Measurements from ENCODE around the gene RANBP9.

RANBP9 gene

DNA sequence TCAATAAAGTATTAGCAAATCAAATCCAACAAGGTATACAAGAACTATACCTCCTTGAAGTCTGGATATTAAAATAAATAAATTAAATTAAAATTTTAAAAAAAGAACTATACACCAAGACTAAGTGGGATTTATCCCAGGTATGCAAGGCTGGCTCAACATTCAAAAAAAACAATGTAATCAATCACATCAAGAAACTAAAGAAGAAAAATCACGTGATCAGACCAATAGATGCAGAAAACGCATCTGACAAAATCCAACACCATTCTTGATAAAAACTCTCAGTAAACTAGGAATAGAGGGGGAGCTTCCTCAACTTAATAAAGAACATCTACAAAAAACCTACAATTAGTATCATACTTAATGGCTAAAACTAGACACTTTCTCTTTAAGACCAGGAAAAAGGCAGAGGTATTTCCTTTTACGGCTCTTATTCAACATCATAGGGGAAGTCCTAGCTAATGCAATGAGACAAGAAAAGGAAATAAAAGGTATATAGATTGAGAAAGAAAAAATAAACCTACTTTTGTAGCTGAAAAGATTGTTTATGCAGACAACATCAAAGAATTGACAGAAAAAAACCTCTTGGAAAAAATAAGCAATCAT, 35.0 kb downstream of the RANBP9 start:
- TF ChIP-seq MYC (IDR thresholded peaks at IDR 0.05; ENCODE audit: low read depth, low read length) = no peak
- TF ChIP-seq POLR2A (IDR thresholded peaks at IDR 0.05; ENCODE audit: extremely low read depth, insufficient read length) = no peak
- TF ChIP-seq, protein P1, sequence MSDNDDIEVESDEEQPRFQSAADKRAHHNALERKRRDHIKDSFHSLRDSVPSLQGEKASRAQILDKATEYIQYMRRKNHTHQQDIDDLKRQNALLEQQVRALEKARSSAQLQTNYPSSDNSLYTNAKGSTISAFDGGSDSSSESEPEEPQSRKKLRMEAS (IDR thresholded peaks at IDR 0.05; ENCODE audit: low read depth, low read length) = no peak
- TF ChIP-seq, protein P2, sequence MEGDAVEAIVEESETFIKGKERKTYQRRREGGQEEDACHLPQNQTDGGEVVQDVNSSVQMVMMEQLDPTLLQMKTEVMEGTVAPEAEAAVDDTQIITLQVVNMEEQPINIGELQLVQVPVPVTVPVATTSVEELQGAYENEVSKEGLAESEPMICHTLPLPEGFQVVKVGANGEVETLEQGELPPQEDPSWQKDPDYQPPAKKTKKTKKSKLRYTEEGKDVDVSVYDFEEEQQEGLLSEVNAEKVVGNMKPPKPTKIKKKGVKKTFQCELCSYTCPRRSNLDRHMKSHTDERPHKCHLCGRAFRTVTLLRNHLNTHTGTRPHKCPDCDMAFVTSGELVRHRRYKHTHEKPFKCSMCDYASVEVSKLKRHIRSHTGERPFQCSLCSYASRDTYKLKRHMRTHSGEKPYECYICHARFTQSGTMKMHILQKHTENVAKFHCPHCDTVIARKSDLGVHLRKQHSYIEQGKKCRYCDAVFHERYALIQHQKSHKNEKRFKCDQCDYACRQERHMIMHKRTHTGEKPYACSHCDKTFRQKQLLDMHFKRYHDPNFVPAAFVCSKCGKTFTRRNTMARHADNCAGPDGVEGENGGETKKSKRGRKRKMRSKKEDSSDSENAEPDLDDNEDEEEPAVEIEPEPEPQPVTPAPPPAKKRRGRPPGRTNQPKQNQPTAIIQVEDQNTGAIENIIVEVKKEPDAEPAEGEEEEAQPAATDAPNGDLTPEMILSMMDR (IDR thresholded peaks at IDR 0.05; ENCODE audit: low read depth, low read length) = no peak
- no peak for DNase-seq (ENCODE audit: low read depth)

DNA sequence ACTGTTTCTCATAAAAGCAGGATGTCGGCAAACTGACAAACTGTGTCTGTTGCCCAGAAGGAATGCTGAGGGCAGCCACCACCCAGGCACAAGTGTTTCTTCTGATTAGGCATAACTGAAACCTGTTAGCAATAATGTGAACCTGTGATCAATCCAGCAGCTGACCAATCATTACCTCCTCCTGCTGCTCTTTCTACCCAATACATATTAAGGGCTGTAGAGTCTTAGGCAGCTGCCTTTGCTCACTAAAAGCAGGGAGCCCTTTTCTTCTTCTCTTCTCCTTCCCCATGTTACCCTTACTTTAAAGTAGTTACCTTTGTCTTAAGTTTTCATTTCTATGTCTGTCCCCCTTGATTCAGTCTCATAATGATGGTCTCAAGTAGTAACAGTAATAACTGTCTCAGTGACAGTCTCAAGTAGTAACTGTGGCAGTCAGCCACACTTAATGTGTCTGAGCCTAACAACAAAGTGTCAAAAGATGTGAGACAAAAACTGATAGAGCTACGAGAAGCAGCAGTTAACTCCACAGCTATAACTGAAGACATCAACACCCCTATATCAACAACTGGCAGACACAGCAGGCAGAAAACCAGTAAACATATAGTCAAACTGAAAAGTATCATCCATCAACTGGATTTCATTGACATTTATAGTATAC, 37.0 kb downstream of the RANBP9 start:
- no peak for DNase-seq (ENCODE audit: low read depth)
- TF ChIP-seq MYC (IDR thresholded peaks at IDR 0.05; ENCODE audit: low read depth, low read length) = no peak
- no peak for TF ChIP-seq POLR2A (IDR thresholded peaks at IDR 0.05; ENCODE audit: extremely low read depth, insufficient read length)
- TF ChIP-seq, protein P1 (IDR thresholded peaks at IDR 0.05; ENCODE audit: low read depth, low read length) = no peak
- TF ChIP-seq, protein P2 (IDR thresholded peaks at IDR 0.05; ENCODE audit: low read depth, low read length) = no peak
- H3K4me3 ChIP-seq (ENCODE audit: low read depth, low read length) = no peak overlapping the region

More for the DNA sequence above, 35.0 kb downstream of the RANBP9 start:
- H3K4me3 ChIP-seq (ENCODE audit: low read depth, low read length) = no peak overlapping the region

DNA sequence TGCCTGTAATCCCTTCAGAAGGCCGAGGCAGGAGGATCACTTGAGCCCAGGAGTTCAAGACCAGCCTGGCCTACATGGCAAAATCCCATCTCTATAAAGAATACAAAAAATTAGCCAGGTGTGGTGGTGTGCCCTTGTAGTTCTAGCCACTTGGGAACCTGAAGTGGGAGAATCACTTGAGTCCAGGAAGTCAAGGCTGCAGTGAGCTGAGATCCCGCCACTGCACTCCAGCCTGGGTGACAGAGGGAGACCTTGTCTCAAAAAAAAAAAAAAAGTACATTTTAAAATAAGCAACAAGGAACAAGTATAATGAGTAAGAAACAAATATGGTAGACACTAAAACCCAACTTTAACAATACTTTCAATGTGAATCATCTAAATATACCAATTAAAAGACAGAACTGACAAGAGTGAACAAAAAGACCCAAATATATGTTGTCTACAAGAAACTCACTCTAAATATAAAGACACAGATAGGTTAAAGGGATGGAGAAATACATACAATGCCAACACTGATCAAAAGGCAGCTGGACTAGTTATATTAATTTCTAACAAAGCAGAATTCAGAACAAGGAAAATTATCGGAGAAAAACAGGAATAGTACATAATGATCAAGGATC, 37.7 kb downstream of the RANBP9 start:
- no peak overlapping the region for H3K4me3 ChIP-seq (ENCODE audit: low read depth, low read length)
- no peak for DNase-seq (ENCODE audit: low read depth)
- TF ChIP-seq MYC (IDR thresholded peaks at IDR 0.05; ENCODE audit: low read depth, low read length) (no peak), POLR2A (IDR thresholded peaks at IDR 0.05; ENCODE audit: extremely low read depth, insufficient read length) (no peak)
- TF ChIP-seq, protein P1 (IDR thresholded peaks at IDR 0.05; ENCODE audit: low read depth, low read length) = no peak
- TF ChIP-seq, protein P2 (IDR thresholded peaks at IDR 0.05; ENCODE audit: low read depth, low read length) = no peak

DNA sequence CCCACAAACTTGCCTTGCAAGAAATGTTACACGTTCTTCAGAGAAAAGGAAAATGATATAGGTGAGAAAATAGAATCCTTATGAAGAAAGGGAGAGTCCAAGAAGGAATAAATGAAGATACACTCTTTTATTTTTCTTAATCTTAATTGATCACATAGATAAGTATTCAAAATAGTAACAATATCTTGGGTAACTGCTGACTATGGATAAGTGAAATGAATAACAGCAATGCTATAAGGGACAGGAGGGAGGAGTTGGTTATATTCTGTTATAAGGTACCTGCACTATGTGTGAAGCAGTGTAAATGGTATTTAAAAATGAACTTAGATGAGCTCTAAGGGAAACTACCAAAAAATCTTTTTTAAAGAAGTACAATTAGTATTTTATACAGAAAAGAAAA, 38.3 kb downstream of the RANBP9 start:
- DNase-seq (ENCODE audit: low read depth) = no peak
- no peak overlapping the region for H3K4me3 ChIP-seq (ENCODE audit: low read depth, low read length)
- TF ChIP-seq POLR2A (IDR thresholded peaks at IDR 0.05; ENCODE audit: extremely low read depth, insufficient read length) = no peak
- TF ChIP-seq, protein P1 (IDR thresholded peaks at IDR 0.05; ENCODE audit: low read depth, low read length) = no peak
- TF ChIP-seq, protein P2 (IDR thresholded peaks at IDR 0.05; ENCODE audit: low read depth, low read length) = no peak
- TF ChIP-seq MYC (IDR thresholded peaks at IDR 0.05; ENCODE audit: low read depth, low read length) = no peak

DNA sequence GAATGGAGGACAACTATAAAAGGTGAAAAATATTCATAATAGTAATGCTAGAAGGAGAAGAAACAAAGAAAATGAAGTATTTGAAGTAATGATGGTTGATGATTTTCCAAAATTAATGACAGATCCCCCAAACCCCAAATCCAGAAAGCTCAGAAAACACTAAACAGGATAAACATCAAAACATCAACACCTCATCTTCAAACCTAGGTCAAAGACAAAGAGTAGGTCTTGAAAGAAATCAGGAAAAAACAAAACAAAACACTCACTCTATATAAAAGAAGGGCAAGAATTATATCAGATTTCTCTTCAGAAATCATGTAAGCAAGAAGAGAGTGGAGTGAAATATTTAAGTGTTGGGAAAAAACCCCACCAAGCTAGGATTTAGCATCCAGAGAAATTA, 38.7 kb downstream of the RANBP9 start:
- TF ChIP-seq, protein P2 (IDR thresholded peaks at IDR 0.05; ENCODE audit: low read depth, low read length) = no peak
- TF ChIP-seq MYC (IDR thresholded peaks at IDR 0.05; ENCODE audit: low read depth, low read length) (no peak), POLR2A (IDR thresholded peaks at IDR 0.05; ENCODE audit: extremely low read depth, insufficient read length) (no peak)
- DNase-seq (ENCODE audit: low read depth) = no peak
- no peak overlapping the region for H3K4me3 ChIP-seq (ENCODE audit: low read depth, low read length)
